A673 (cell line): ENCODE data around the gene SBK2.
"Not testable (repeated sequence)": the region's sequence is repeated elsewhere in the genome, so short reads cannot be mapped to it uniquely, and the experiment has no call there.

ENCODE experiments used
- CTCF ChIP-seq: fragments of 300-800, 200-600 bp; sonication (generic); conservative IDR thresholded peaks from 2 replicates; pipeline ENCODE4 v1.5.1; 2017; ENCODE audit warnings: low read depth, mild to moderate bottlenecking, antibody characterized with exemption, low read length, moderate library complexity, mixed read lengths
- EZH2 ChIP-seq: fragments of 200-600 bp; sonication (generic); IDR thresholded peaks from 2 replicates; pipeline ENCODE4 v1.6.1; 2017; ENCODE audit warnings: borderline replicate concordance, low read depth, mild to moderate bottlenecking, mixed read lengths, antibody characterized with exemption, low read length; ENCODE audit not compliant: poor library complexity, severe bottlenecking

- TF ChIP-seq EZH2, CTCF: not testable (repeated sequence)
Observed at GRCh38 chr19:55583897-55584296, 47.0 kb upstream of the SBK2 start.
